CD4-positive, alpha-beta T cell treated with Interleukin-4 for 1 hour (primary cell): ENCODE results near the gene IGSF8.
A peak's percentile ranks its signal among the peaks of the same experiment; 100 is the strongest.

Source experiments
- DNase-seq, 2 donors: peaks; one replicate each; pipeline ENCODE4 v3.0.0-alpha.2; 2020 to 2022

The IGSF8 gene

GRCh38 chr1:160103658-160104408 lies 5.4 kb upstream of the IGSF8 start:
- no peak for DNase-seq

GRCh38 chr1:160101717-160102522 lies 3.5 kb upstream of the IGSF8 start:
- DNase-seq, result no peak

- DNase-seq, result peak; percentile 86
Measured at GRCh38 chr1:160101037-160101716, 2.8 kb upstream of the IGSF8 start.

- DNase-seq, result no peak
Measured at GRCh38 chr1:160099716-160100375, 1.4 kb upstream of the IGSF8 start.

GRCh38 chr1:160098852-160099561 lies 588 bp upstream of the IGSF8 start:
- peak; percentile 98 for DNase-seq

- DNase-seq, result peak in 1 of 2 donors; percentile 19
Measured at GRCh38 chr1:160097151-160097910, 1.1 kb downstream of the IGSF8 start.

- DNase-seq, result peak in 1 of 2 donors; percentile 35
Measured at GRCh38 chr1:160096274-160097116, 1.9 kb downstream of the IGSF8 start.

- DNase-seq, result no peak
Measured at GRCh38 chr1:160095382-160096105, 2.9 kb downstream of the IGSF8 start.

- no peak for DNase-seq
Measured at GRCh38 chr1:160094806-160095205, 3.6 kb downstream of the IGSF8 start.

- DNase-seq, result no peak
Measured at GRCh38 chr1:160094291-160094625, 4.2 kb downstream of the IGSF8 start.

GRCh38 chr1:160093624-160094290 lies 4.7 kb downstream of the IGSF8 start:
- no peak for DNase-seq

GRCh38 chr1:160093069-160093395 lies 5.4 kb downstream of the IGSF8 start:
- no peak for DNase-seq

- DNase-seq, result no peak
Measured at GRCh38 chr1:160092366-160093068, 5.9 kb downstream of the IGSF8 start.

- DNase-seq, result no peak
Measured at GRCh38 chr1:160091666-160092223, 6.7 kb downstream of the IGSF8 start.

GRCh38 chr1:160090760-160091159 lies 7.7 kb downstream of the IGSF8 start:
- no peak for DNase-seq

- DNase-seq, result no peak
Measured at GRCh38 chr1:160089883-160090282, 8.5 kb downstream of the IGSF8 start.

GRCh38 chr1:160087118-160087662 lies 11.2 kb downstream of the IGSF8 start:
- no peak for DNase-seq

- no peak for DNase-seq
Measured at GRCh38 chr1:160086456-160086892, 11.9 kb downstream of the IGSF8 start.
